AG04449 (cell line): ENCODE results near the gene SNAPC3.
"Not testable (repeated sequence)": the region's sequence is repeated elsewhere in the genome, so short reads cannot be mapped to it uniquely, and the experiment has no call there.

Source experiments
- CTCF ChIA-PET: fragments of 350-600 bp; formaldehyde crosslinking; extraction: SDS; loops from one replicate; lab custom pipeline; 2021; ENCODE audit warnings: antibody characterized with exemption; lab: Yijun Ruan, JAX
- POLR2A ChIA-PET: fragments of 400-600, 350-600 bp; formaldehyde crosslinking; extraction: SDS; loops from one replicate; lab custom pipeline; 2020; ENCODE audit warnings: antibody characterized with exemption, inconsistent platforms; lab: Yijun Ruan, JAX
- DNase-seq: peaks from one replicate; pipeline ENCODE4 v3.0.0-alpha.2; 2010; ENCODE audit warnings: low read depth, low spot score
- H3K4me3 ChIP-seq: 2 replicates; pipeline ENCODE4 v1.5.1; 2011; ENCODE audit warnings: low read depth, mild to moderate bottlenecking, control low read depth, low read length
- CTCF ChIP-seq: IDR thresholded peaks from one replicate; pipeline ENCODE4 v1.5.1; 2011; ENCODE audit warnings: mild to moderate bottlenecking, moderate library complexity, low read length, control low read depth, inconsistent platforms; ENCODE audit not compliant: insufficient read depth; ENCODE audit errors: missing control alignments

SNAPC3 gene

DNA sequence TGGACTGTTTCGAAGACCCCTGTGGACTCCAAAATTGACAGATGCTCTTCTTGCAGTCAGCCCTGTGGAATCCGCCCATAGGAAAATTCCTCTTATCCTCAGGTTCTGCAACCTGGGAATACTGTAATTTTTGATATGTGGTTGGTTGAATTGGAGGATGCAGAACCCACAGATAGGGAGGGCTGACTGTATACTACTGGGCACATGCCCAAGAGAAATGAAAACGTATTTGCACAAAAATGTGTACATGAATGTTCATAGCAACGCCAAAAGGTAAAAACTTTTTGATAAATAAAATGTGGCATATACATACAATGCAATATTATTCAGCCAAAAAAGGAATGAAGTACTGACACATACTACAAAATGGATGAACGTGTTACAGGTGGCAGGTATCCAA lies 1.9 kb upstream of the SNAPC3 start:
- CTCF ChIA-PET: interaction anchor here (1.4 kb wide), 1 partner anchor 143 kb away, joined by 4 read pairs; no protein-coding TSS in a partner anchor
- POLR2A ChIA-PET: no interaction called here
- TF ChIP-seq CTCF: no peak

GRCh38 chr9:15421532-15421931 lies 1.1 kb upstream of the SNAPC3 start:
- POLR2A ChIA-PET: interaction anchor here (0.6 kb wide), 1 partner anchor 56 kb away, joined by 3 read pairs; no protein-coding TSS in a partner anchor
- no peak for DNase-seq
- CTCF ChIA-PET: interaction anchor here (0.7 to 3.6 kb wide), 5 partner anchors 13 to 209 kb away, joined by 3 to 12 read pairs (median 4); no protein-coding TSS in a partner anchor
- H3K4me3 ChIP-seq: no peak overlapping the region
- no peak for TF ChIP-seq CTCF

More for the DNA sequence above, 1.9 kb upstream of the SNAPC3 start:
- H3K4me3 ChIP-seq: no peak overlapping the region
- no peak for DNase-seq

DNA sequence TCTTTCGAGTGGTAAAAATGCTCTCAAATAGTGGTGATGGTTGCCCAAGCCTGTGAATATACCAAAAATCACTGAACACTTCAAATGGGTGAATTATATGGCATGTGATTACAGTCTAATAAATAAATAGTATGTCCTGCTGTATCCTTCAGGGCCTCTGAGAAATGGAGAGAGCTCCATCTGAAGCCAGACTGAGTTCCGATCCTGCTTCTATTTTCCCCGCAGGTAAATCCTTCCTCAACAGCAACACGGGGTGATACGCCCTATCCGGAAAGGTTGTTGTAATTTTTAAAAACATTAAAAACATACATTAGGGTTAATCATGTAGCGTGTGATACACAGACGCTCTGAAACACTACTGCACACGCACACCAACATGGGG lies 695 bp upstream of the SNAPC3 start:
- DNase-seq: no peak
- CTCF ChIA-PET: interaction anchor here (0.7 to 3.6 kb wide), 6 partner anchors 14 to 318 kb away, joined by 3 to 12 read pairs (median 4); no protein-coding TSS in a partner anchor
- TF ChIP-seq CTCF: no peak
- H3K4me3 ChIP-seq: peak overlapping the region; percentile 83
- POLR2A ChIA-PET: interaction anchor here (0.6 to 0.8 kb wide), 2 partner anchors 56 to 89 kb away, joined by 3 read pairs; no protein-coding TSS in a partner anchor

DNA sequence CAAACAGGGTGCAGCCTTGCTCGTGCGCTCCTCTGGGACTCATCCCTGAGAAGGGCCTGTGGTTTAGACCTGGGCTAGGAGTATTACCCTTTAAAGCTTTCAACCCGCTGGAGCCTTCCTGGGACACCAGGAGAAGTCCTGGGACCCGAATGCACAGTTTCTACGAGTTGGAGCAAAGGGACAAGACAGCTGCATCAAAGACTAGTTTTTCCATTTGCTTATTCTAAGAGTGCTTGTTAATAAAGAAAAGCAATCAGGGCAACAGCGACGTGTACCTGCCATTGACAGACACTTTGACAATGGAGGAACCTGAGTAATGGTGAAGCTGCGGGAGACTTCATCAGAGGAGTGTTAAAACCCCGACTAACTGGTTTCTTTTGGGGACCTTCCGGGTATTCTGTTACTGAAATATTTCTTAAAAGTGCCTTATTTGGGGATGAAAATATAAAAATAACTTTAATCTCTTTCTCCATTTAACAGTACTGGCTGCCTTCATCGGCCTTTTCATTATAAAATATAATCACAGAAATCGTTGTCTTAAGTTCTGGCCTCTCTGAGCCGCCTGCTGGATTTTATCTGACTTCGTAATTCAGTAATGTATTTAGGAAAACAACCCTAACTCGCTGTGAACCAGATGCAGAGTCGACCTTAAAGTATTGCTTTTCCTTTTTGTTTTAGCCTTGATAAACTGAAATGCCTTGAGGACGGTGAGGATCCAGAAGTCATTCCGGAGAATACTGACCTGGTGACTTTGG lies 732 bp downstream of the SNAPC3 start:
- ChIA-PET CTCF (interaction anchor here (0.8 to 3.6 kb wide), 9 partner anchors 9 to 213 kb away, joined by 3 to 13 read pairs (median 3); partner anchors contain the start of gene CCDC171), POLR2A (interaction anchor here (1.0 to 1.2 kb wide), 3 partner anchors 117 to 211 kb away, joined by 3 to 7 read pairs (median 3); partner anchors contain the start of gene TTC39B)
- no peak for DNase-seq
- no peak for TF ChIP-seq CTCF
- peak overlapping the region; percentile 83 for H3K4me3 ChIP-seq

DNA sequence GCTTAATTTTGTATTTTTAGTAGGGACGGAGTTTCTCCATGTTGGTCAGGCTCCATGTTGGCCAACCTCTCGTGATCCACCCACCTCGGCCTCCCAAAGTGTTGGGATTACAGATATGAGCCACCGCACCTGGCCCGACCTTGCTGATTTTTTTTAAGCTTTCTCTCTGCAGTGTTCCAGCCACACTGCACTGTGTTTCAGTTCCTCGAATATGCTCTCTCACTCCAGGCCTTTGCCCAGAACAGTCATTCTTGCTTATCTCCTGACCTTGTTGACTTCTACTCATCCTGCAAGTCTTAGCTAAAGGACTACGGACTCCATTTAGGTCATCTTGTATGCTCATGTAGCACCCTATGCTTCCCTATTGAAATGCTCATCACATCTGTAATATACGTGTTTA lies 3.3 kb downstream of the SNAPC3 start:
- ChIA-PET POLR2A (no interaction called here), CTCF (interaction anchor here (1.6 kb wide), 1 partner anchor 217 kb away, joined by 3 read pairs; no protein-coding TSS in a partner anchor)
- DNase-seq: no peak
- H3K4me3 ChIP-seq: no peak overlapping the region
- TF ChIP-seq CTCF: no peak

- POLR2A ChIA-PET, H3K4me3 ChIP-seq, DNase-seq, CTCF ChIA-PET: not testable (repeated sequence)
These were observed 5.0 kb downstream of the SNAPC3 start for GRCh38 chr9:15427702-15428101.
